GM23248 (cell line): Measurements from ENCODE around the gene KIF23.

Experiments
- EZH2 ChIP-seq: fragments of 200-600 bp; sonication (generic); IDR thresholded peaks from 2 replicates; pipeline ENCODE4 v1.6.1; 2018; ENCODE audit warnings: antibody characterized with exemption, mild to moderate bottlenecking; ENCODE audit not compliant: insufficient read depth, poor library complexity, severe bottlenecking
- EZH2phosphoT487 ChIP-seq: fragments of 200-600 bp; sonication (generic); IDR thresholded peaks from 2 replicates; pipeline ENCODE4 v1.6.1; 2018; ENCODE audit warnings: antibody characterized with exemption, moderate library complexity, mild to moderate bottlenecking, low read depth; ENCODE audit not compliant: insufficient read depth

GRCh38 chr15:69394556-69395282, 19.4 kb upstream of the KIF23 start:
- TF ChIP-seq EZH2 (no peak), EZH2phosphoT487 (no peak)
